Caki2 (cell line): ENCODE data around the gene SPTB. TPM values are rescaled to one million over a fixed set of nuclear protein-coding genes. Genes with fewer than 3 reads are reported as not detected.
"Not testable (repeated sequence)": the region's sequence is repeated elsewhere in the genome, so short reads cannot be mapped to it uniquely, and the experiment has no call there.

ENCODE experiments used
- DNase-seq: peaks from one replicate; pipeline ENCODE4 v3.0.0-alpha.2; 2015; ENCODE audit warnings: low read depth
- in situ Hi-C: cut with HindIII; loops from 2 replicates; pipeline ENCODE4 v1.10.0; 2016; ENCODE audit warnings: low sequenced_read_pairs, low pct_unique_long_range_greater_than_20kb, mixed read lengths
- total RNA-seq: library from RNA; depleted of rRNA; stranded (reverse); fragments of >200 nt; shearing (Covaris generic); gene quantifications from 2 replicates; pipeline ENCODE4 v1.2.3, GENCODE V29; 2014; ENCODE audit warnings: low replicate concordance; rRNA removed

The SPTB gene
- total RNA-seq = 0.17 TPM in 1 of 2 replicates, not detected in the other

DNA sequence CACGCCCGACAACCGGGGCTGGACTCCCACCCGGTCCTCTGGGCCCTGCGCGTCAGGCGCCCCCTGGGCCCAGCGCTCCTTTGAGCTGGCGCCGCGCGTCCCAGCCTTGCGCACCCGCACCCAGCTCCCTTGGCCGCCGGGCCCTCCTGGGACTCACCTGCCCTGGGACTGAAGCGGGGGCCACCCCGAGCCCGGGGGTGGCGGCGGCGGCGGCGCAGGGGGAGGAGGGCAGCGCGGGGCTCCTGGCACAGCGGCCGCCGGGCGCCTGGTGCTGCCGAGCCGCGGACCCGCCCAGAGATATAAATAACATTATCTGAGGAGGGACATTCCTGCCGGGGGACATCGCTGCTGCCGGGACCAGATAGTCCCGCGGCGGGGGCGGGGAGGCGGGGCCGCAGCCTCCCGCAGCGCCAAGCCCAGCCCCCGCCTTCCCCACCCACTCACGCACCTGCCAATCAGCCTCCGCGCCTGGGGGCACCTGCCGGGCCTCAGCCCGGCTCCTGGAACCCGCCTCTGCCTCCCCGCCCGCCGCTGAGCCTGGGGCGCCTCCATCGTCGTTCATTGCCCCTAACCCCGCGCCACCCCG is at the start of gene SPTB:
TSS of gene SPTB (minus strand) at position 273 of the 586 bp plus-strand sequence. CDS start 56,813 bp downstream, outside the sequence.
- in situ Hi-C loops = no loop called here
- peak; percentile 7 for DNase-seq

DNA sequence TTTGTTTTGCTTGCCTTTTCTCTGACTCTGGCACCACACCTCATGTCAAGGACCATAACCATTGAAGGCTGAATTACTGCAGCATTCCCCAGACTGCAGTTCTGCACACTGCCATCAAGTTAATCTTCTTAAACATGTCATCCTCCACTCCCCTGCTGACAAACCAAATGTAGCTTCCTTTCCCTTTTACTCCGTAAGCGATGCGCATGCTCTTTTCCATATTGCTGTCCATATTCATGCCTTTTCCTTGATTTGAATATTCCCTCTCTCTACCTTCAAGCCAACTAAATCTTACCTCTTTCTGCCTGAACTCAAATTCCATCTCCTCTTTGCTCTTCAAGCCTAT is 49.3 kb upstream of the SPTB start:
- in situ Hi-C loops = no loop called here
- DNase-seq = no peak

DNA sequence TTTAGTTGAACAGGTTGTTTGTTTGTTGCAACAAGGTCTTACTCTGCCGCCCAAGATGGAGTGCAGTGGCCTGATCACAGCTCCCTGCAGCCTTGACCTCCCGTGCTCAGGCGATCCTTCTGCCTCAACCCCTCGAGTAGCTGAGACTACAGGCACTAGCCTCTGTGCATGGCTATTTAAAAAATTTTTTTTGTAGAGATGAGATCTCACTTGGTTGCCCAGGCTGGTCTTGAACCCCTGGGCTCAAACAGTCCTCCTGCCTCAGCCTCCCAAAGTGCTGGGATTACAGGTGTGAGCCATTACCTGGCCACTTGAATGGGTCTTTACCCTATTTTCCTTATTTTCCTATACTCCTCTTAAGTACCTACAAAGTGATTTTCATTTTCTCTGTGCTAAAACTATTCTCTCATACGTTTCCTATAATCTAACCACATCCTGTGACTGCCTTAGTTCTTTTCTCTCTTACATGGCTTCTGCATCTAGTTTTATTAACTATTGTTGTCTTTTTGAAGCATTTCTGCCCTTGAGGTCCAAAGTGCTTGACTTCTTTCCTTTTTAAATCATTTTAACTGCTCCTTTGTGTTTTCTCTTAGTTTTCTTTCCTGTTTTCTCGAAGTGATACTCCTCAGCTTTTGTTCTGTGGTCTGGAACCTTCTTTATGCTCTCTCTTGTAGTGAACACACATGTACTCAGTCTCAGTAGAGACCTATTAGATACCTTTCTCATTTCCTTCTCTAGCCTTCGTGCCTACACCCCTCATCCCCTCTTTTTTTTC is 48.7 kb upstream of the SPTB start:
- DNase-seq = no peak
- in situ Hi-C loops = no loop called here

DNA sequence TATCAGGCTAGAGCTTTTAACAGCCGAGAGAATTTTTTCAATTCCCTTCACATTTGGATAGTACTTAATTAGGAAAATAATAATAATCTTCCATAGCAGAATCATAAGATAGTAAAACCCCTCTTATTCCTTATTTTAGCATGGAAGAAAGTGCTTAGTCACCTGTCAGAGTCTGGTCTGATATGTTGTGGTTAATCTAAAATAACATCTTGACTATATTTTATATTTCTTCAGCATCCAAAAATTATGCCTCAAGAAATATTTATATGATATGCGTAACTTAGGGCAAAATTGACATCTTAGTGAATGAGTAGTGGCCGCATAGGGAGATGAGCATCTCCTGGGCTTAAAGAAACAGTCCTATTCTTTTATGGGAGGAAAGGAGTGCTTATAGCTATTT is 47.3 kb upstream of the SPTB start:
- in situ Hi-C loops = no loop called here
- no peak for DNase-seq

DNA sequence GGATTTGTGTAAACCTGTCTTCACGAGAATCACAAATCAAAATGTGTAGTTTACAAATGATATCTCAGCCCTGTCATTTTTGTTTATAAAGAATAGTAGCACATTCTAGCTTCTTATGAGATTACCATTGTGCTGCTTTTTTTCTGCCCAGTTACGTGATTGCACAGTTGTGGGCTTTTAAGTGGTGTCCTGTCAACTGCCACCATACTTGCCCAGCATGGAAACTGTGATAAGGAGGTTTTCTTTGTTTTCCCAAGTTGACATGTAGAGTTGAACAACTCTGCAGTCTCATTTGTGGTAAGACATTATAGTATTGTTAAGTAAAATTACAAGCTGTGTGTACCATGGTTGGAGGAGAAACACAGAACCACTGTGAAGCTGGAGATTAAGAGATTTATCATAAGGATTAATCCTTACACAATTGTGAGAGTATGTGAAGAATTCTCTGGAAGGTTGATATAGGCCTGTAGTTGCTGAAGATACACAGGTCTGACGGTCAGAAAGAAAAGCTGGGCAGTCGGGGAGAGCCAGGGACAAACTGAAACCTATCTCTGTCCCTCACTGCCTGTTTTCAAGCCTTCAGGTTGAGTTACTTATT is 46.8 kb upstream of the SPTB start:
- no peak for DNase-seq
- in situ Hi-C loops = no loop called here

DNA sequence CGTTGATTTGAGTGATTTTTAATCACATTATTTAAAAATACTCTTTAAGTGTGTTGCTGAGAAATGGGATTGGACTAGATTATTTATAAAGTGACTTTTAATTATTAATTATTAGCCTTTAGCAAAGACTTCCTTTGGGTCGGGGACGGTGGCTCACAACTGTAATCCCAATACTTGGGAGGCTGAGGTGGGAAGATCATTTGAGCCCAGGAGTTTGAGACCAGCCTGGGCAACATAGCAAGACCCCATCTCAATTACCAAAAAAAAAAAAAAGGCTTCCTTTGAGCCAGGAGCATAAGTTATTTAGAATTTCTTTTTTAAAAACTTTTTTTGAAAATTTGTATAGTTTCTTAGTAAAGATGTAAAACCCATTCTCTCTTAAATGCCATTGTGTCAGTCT is 43.3 kb upstream of the SPTB start:
- no peak for DNase-seq
- in situ Hi-C loops = no loop called here

DNA sequence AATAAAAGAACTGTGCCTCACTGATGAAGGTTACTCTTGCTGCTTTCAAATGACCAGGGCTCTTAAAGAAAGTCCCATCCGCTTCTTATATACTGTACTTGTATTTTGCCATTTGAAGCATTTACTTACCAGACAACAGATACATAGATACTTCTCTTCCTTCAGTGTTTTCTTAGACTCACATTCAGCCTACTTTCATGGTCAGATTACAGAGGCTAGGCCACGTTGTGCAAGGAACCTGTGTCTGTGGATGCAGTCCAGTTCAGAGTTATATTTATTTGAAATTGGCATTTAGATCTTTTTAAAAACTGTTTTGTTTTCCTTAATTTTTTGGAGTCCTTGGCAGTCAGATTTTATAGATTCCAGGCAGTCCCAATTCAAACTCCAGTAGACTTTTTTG is 40.8 kb upstream of the SPTB start:
- in situ Hi-C loops = no loop called here
- no peak for DNase-seq

DNA sequence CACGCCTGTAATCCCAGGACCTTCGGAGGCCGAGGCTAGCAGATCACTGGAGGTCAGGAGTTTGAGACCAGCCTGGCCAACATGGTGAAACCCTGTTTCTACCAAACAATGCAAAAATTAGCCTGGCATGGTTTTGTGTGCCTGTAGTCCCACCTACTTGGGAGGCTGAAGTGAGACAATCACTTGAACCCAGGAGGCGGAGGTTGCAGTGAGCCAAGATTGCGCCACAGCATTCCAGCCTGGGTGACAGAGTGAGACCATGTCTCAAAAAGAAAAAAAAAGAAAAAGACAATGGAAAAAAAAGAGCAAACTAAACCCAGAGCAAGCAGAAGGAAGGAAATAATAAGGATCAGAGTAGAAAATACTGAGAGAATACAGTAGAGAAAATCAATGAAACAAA is 39.9 kb upstream of the SPTB start:
- DNase-seq = no peak
- in situ Hi-C loops = no loop called here

DNA sequence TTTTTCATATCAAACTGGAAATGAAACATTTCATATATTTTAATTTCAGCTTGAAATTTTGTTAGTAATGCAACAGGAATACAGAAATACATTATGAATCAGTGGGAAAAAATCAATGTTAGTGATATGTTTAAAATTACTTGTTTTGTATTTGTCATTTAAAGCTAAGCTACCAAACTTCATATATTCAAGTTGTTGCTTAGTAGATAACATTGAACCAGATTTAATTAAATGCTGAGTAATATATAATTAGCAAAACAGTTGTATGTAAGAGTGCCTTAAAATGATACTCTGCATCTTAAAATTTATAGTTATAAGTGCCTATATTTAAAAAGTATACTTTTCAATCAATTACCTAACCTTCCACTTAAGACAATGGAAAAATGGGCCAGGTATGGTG is 39.5 kb upstream of the SPTB start:
- no peak for DNase-seq
- in situ Hi-C loops = no loop called here

DNA sequence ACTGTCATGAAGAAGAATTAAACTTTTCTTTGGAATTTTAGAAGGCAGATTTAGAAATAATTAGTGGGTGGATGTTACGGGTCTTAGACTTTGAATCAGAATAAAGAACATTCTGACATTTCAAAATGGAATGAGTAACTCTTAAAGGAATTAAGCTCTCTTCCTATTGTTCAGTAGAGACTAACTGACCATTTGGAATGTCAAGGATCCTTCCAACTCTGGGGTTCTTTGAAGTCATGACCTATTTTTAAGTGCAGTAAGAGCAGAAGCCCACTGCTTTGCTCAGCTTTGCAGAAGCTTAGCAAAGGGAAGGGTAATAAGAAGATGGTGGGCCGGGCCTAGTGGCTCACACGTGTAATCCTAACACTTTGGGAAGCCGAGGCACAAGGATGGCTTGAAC is 38.5 kb upstream of the SPTB start:
- DNase-seq = no peak
- in situ Hi-C loops = no loop called here

DNA sequence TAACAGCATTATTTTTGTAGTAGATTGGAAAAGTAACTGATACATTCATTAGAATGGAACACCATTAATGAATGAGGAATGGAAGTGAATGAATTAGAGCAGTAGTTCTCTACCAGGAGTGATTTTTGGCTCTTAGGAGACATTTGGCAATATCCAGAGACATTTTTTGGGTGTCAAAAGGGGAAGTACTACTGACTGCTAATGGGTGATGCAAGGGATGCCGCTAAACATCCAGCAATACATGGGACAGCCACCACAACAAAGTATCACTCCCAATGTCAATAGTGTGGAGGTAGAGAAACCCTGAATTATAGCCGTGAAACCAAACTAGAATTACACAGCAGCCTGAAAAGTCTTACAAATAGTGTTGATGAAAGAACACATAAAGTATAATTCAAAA is 36.1 kb upstream of the SPTB start:
- in situ Hi-C loops = no loop called here
- DNase-seq = no peak

DNA sequence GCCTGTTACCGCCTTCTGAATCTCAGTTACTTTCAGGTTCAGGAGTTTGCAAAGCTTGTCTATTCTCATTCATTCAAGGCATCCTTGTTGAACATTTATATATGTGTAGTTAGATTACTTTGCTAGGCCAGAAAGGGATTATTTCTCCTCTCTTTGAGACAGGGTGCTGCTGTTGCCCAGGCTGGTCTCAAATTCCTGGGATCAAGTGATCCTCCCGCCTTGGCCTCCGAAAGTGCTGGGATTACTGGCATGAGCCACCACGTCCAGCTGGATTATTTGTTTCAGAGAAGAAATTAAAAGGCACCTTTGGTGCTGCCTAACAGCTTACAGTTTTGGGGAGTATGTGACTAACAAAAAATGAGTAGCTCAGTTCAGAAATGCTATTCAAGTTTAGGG is 35.3 kb upstream of the SPTB start:
- no peak for DNase-seq
- in situ Hi-C loops = no loop called here

DNA sequence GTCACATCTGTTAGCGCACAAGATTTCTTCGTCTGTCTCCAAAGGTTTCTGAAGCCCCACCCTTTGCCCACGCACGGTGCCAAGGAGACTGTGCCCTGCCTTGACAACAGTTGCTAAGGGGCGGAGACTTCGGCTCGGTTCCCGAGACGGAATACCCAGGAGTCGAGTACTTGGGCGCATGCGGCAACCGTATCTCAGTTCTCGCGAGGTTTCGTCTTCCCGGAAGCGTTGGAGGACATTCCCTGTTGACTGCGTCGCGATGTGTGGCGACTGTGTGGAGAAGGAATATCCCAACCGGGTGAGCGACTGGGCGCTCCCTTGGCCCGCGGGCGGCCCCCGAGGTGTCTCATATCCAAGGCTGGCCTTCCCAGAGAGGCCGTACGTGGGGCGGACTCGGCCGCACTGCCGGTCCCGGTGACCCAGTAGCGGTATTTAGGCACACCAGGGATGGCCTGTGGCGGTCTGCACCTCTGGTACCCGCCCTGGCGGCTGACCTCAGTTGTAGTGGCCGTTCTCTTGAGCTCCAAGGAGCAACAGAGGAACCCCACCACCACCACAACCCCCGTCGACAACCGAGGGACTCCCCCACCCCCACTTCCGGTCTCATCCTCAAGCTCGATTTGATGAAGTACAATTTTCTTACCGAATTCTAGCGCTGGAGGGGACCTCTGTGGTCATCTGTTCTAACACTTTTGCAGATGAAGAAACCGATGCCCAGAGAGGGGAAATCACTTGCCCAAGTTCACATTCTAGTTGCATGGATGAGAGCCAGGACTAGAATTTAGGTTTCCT is 34.7 kb upstream of the SPTB start, which contains the start of gene CHURC1:
TSS of gene CHURC1 (plus strand) at position 219 of the 792 bp plus-strand sequence. CDS start at position 260, 41 bp downstream.
- in situ Hi-C loops = no loop called here
- peak; percentile 91 for DNase-seq

DNA sequence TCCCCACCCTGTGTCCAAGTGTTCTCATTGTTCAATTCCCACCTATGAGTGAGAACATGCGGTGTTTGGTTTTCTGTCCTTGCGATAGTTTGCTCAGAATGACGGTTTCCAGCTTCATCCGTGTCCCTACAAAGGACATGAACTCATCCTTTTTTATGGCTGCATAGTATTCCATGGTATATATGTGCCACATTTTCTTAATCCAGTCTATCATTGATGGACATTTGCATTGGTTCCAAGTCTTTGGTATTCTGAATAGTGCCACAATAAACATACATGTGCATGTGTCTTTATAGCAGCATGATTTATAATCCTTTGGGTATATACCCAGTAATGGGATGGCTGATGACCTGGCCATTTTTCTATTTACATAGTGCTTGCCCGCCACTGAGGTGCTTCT is 33.8 kb upstream of the SPTB start:
- in situ Hi-C loops = not testable (repeated sequence)

DNA sequence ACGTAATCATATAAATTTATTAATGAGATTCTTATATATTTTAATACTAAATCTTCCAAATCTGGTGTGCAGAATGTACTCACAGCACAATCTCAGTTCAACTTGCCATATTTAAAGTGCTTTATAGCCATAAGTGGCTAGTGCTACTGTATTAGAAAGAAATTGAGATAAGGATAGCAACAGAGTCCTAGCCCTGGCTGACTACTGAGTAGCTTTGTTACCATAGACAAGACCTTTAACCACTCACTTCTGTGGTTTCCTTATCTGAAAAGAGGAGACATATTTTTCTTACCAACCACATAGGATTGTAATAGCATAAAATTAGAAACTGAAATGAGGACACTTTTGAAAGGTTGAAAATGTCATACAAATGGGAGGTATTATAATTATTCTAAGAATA is 32.6 kb upstream of the SPTB start:
- no peak for DNase-seq
- in situ Hi-C loops = no loop called here

More for the DNA sequence above, 33.8 kb upstream of the SPTB start:
- not testable (repeated sequence) for DNase-seq

DNA sequence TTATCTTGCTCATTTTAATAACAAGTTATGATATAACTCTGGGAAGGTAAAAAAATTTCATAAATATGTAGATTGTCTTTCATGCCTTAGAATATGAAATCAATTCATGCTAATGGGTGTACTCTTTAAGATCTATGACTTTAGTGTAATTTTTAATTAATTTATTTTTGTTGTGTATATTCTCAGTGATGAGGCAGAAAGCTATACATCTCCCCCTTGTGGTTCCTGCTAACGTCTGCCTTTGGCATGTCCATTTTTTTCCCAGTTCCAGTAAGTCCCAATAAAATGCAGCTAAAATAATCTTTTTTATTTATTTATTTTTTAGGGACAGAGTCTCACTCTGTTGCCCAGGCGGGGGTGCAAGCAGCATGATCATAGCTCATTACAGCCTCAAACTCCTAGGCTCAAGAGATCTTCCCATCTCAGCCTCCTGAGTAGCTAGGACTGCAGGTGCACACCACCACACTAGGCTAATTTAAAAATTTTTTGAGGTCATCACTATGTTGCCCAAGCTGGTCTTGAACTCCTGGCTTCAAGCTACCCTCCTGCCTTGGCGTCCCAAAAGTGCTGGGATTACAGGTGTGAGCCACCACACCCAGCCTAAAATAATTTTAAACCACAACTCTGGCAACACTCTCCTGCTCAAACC is 31.3 kb upstream of the SPTB start:
- in situ Hi-C loops = no loop called here
- DNase-seq = peak; percentile 4

DNA sequence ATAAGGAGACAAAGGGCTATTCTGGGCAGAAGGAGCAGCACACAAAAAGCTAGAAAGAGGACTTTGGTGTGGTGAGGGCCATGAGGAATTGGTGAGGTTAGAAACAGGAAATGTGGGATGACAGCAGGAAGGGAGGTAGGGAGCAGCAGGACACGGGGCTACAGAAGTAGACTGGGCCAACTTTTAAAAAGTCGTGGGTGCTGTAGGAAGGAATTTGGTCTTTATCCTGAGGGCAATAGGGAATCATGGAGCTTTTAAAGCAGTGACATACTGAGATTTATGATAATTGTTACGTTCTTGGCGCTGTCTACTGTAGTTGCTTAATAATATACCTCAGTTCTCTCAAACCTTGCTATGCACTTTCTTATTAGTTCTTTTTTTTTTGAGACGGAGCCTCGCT is 26.3 kb upstream of the SPTB start:
- DNase-seq = no peak
- in situ Hi-C loops = no loop called here

DNA sequence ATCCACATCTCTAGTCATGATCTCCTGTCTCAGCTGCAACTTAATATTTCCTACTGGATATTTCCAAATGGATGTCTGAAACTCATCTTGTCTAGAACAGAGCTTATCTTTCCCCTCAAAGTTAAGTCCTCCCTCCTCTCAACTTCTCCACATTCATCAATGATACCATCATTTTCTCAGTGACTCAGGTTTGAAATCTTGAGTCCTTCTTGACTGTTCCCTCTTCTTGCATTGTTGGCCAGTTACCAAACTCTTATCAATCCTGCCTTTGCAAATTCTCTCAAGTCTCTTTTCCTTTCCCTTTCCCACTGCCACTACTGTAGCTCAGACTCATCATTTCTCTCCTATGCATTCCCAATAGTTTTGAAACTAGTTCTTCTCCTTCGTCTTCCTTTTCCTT is 20.3 kb upstream of the SPTB start:
- no peak for DNase-seq
- in situ Hi-C loops = no loop called here
